ENCODE data around the gene PAPOLA.
A peak's percentile ranks its signal among the peaks of the same experiment; 100 is the strongest.

The PAPOLA gene

GRCh38 chr14:96511146-96511545 lies 9.0 kb downstream of the PAPOLA start:
- H3K4me3 ChIP-seq (ENCODE audit: low read depth, low read length) = no peak overlapping the region
- TF ChIP-seq CTCF (conservative IDR thresholded peaks at IDR 0.05; ENCODE audit: low read depth, low read length) = no peak
- DNase-seq (ENCODE audit: low read depth) = no peak

GRCh38 chr14:96511667-96512066 lies 9.5 kb downstream of the PAPOLA start:
- no peak for TF ChIP-seq CTCF (conservative IDR thresholded peaks at IDR 0.05; ENCODE audit: low read depth, low read length)
- no peak overlapping the region for H3K4me3 ChIP-seq (ENCODE audit: low read depth, low read length)
- DNase-seq (ENCODE audit: low read depth) = no peak

- TF ChIP-seq CTCF (conservative IDR thresholded peaks at IDR 0.05; ENCODE audit: low read depth, low read length) = no peak
- DNase-seq (ENCODE audit: low read depth) = no peak
- no peak overlapping the region for H3K4me3 ChIP-seq (ENCODE audit: low read depth, low read length)
Measured at GRCh38 chr14:96512122-96512521, 9.9 kb downstream of the PAPOLA start.

- TF ChIP-seq CTCF (conservative IDR thresholded peaks at IDR 0.05; ENCODE audit: low read depth, low read length) = no peak
- DNase-seq (ENCODE audit: low read depth) = no peak
- H3K4me3 ChIP-seq (ENCODE audit: low read depth, low read length) = no peak overlapping the region
Measured at GRCh38 chr14:96512602-96513397, 10.6 kb downstream of the PAPOLA start.

GRCh38 chr14:96514694-96515093 lies 12.5 kb downstream of the PAPOLA start:
- TF ChIP-seq CTCF (conservative IDR thresholded peaks at IDR 0.05; ENCODE audit: low read depth, low read length) = no peak
- DNase-seq (ENCODE audit: low read depth) = no peak
- H3K4me3 ChIP-seq (ENCODE audit: low read depth, low read length) = no peak overlapping the region

GRCh38 chr14:96515731-96516130 lies 13.5 kb downstream of the PAPOLA start:
- H3K4me3 ChIP-seq (ENCODE audit: low read depth, low read length) = no peak overlapping the region
- TF ChIP-seq CTCF (conservative IDR thresholded peaks at IDR 0.05; ENCODE audit: low read depth, low read length) = no peak
- peak; percentile 16 for DNase-seq (ENCODE audit: low read depth)

- H3K4me3 ChIP-seq (ENCODE audit: low read depth, low read length) = no peak overlapping the region
- TF ChIP-seq CTCF (conservative IDR thresholded peaks at IDR 0.05; ENCODE audit: low read depth, low read length) = no peak
- DNase-seq (ENCODE audit: low read depth) = no peak
Measured at GRCh38 chr14:96516351-96516750, 14.2 kb downstream of the PAPOLA start.
